Type B pancreatic cell (in vitro differentiated cells): ENCODE measurements around the gene CYRIA. TPM values are rescaled to one million over a fixed set of nuclear protein-coding genes. Genes with fewer than 3 reads are reported as not detected.

ENCODE experiments used
- DNase-seq: peaks from one replicate; pipeline ENCODE4 v3.0.0; 2021; ENCODE audit warnings: mixed read lengths; ENCODE audit not compliant: unreplicated experiment; ENCODE audit errors: extremely low spot score
- H3K27ac Mint-ChIP-seq: 2 replicates; pipeline ENCODE4 v1.8.0; 2021; ENCODE audit warnings: mild to moderate bottlenecking, mixed read lengths
- H3K27me3 Mint-ChIP-seq: 2 replicates; pipeline ENCODE4 v1.8.0; 2021; ENCODE audit warnings: mixed read lengths
- H3K36me3 Mint-ChIP-seq: 2 replicates; pipeline ENCODE4 v1.8.0; 2021; ENCODE audit warnings: mixed read lengths
- H3K4me1 Mint-ChIP-seq: one replicate; pipeline ENCODE4 v1.8.0; 2021; ENCODE audit warnings: mixed read lengths; ENCODE audit not compliant: unreplicated experiment
- H3K4me3 Mint-ChIP-seq: 2 replicates; pipeline ENCODE4 v1.8.0; 2021; ENCODE audit warnings: mild to moderate bottlenecking, mixed read lengths
- H3K9me3 Mint-ChIP-seq: 2 replicates; pipeline ENCODE4 v1.8.0; 2021; ENCODE audit warnings: mixed read lengths
- total RNA-seq: library from RNA; stranded (reverse); gene quantifications from 2 replicates; pipeline ENCODE4 v1.2.1, GENCODE V29; 2021; ENCODE audit warnings: low replicate concordance
- TF ChIP-seq, protein P1 (sequence below): fragments of 200-600 bp; sonication (generic); conservative IDR thresholded peaks from 2 replicates; pipeline ENCODE4 v1.5.0; 2021; ENCODE audit warnings: antibody characterized with exemption, mild to moderate bottlenecking

The CYRIA gene
- total RNA-seq, 1 donor from 2014 or later, result 6.5 TPM

DNA sequence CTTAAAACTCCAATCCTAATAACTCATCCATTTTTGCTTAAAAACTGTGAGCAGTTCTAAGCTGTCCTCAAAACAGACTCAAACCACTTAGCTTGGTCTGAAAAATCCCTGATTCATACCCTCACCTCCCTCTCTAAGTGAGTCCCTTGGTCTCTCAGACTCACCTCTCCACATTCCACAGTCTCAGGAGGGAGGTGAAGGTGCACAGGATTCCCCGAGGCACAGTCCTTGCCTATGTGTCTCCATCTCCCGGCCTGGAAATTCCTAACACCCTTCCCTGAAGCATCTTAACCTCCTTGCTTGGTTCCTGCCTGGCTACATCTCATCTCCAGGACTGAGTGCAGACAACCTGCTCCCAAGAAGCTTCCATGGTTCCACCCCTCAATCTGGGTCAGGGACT is 45.0 kb downstream of the CYRIA start:
- no peaks in the 10 kb centered on the region for H3K27me3 Mint-ChIP-seq
- H3K4me3 Mint-ChIP-seq, result peak overlapping the region; percentile 4
- no peaks in the 10 kb centered on the region for H3K9me3 Mint-ChIP-seq
- H3K27ac Mint-ChIP-seq, result peak overlapping the region; percentile 77
- TF ChIP-seq, protein P1, sequence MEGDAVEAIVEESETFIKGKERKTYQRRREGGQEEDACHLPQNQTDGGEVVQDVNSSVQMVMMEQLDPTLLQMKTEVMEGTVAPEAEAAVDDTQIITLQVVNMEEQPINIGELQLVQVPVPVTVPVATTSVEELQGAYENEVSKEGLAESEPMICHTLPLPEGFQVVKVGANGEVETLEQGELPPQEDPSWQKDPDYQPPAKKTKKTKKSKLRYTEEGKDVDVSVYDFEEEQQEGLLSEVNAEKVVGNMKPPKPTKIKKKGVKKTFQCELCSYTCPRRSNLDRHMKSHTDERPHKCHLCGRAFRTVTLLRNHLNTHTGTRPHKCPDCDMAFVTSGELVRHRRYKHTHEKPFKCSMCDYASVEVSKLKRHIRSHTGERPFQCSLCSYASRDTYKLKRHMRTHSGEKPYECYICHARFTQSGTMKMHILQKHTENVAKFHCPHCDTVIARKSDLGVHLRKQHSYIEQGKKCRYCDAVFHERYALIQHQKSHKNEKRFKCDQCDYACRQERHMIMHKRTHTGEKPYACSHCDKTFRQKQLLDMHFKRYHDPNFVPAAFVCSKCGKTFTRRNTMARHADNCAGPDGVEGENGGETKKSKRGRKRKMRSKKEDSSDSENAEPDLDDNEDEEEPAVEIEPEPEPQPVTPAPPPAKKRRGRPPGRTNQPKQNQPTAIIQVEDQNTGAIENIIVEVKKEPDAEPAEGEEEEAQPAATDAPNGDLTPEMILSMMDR, result no peak
- H3K36me3 Mint-ChIP-seq, result peaks cover 12% of the 10 kb centered on the region
- DNase-seq, result no peak
- H3K4me1 Mint-ChIP-seq, result peaks cover 19% of the 10 kb centered on the region

DNA sequence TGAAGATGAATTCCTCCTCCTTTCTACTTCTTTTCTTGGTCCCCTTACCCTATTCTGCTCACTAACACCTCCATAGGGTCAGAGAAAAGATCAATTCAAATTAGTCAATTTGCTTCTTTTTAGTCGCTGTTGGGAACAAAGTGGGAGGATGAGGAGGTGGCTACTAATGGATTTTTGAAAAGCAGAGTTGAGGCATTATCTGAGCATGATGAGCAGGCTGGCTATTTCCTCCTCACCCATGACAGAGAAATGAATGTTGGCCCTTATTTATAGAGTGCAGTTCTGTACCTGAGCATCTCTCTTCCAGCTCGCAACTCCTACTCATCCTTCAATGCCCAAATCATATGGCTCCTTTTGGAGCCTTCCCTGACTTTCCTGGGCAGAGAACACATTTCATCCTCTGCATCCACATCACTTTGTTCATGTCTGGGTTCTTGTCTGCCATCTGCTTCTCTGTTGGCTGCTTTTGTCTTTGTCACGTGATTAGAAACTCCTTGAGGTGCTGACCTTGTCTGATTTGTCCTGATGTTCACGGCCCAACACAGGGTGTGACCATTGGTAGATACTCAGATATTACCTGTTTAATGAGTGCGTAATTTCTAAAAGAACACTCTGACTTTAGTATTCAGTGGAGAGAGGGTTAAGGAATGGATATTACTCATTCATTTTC is 45.9 kb downstream of the CYRIA start:
- H3K9me3 Mint-ChIP-seq, result no peaks in the 10 kb centered on the region
- peaks cover 12% of the 10 kb centered on the region for H3K36me3 Mint-ChIP-seq
- H3K4me3 Mint-ChIP-seq, result no peak overlapping the region
- TF ChIP-seq, protein P1, result no peak
- peak overlapping the region; percentile 51 for H3K27ac Mint-ChIP-seq
- no peak for DNase-seq
- H3K4me1 Mint-ChIP-seq, result peaks cover 14% of the 10 kb centered on the region
- H3K27me3 Mint-ChIP-seq, result no peaks in the 10 kb centered on the region

DNA sequence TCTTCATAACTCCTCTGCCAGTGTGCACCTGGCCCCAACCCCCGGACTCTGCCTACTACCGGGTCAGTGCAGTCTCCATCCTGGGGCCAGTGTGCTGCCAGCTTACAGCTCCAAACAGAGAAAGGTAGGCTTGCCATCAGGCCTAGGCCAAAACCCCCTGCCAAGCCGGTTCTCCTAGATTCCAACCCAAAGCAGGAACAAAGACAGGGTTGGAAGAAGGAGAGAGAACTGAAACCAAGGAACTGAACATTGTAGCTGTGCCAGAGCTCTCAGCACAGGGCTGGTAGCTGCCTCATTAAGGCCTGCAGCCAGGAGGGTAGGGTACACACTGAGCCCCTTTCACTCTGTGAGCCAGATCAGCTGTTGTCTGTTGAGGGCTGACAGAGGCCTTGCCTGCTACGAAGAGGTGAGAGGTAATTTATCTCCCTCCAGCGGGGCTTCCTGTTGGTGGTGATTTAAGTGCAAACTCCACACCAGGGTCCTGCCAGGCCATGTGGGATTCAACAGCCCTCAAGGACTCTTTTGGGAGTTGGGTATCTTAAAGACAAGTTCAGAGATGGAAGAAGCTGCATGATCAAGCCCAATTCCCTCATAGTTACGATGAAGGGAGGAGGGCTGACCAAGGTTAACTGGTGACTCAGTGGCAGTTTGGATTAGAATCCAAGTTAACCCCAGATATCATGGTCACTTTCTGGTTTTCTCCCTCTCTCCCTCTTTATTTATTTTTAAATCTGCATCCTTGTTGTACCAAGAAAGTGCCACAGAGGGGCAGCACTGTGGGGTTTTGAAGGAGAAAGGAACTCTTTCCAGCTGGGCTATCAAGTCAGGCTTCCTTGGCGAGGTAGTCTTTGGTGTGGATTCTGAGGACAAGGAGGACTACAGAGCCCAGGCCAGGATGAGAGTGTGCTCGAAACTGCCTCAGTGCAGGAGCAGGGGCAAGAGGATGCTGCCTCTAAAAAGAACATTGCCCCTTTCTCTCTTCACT is 48.1 kb downstream of the CYRIA start:
- TF ChIP-seq, protein P1, result peak; percentile 72
- H3K27me3 Mint-ChIP-seq, result no peaks in the 10 kb centered on the region
- H3K36me3 Mint-ChIP-seq, result peaks cover 7% of the 10 kb centered on the region
- peak overlapping the region; percentile 47 for H3K4me3 Mint-ChIP-seq
- DNase-seq, result no peak
- peak overlapping the region; percentile 88 for H3K27ac Mint-ChIP-seq
- peaks cover 9% of the 10 kb centered on the region for H3K4me1 Mint-ChIP-seq
- no peaks in the 10 kb centered on the region for H3K9me3 Mint-ChIP-seq
